ENCODE data around the gene ARAF. TPM values are rescaled to one million over a fixed set of nuclear protein-coding genes. Genes with fewer than 3 reads are reported as not detected.
"Not testable (repeated sequence)": the region's sequence is repeated elsewhere in the genome, so short reads cannot be mapped to it uniquely, and the experiment has no call there.

The ARAF gene
- total RNA-seq, 1 donor from 2014 or later: 40.2 TPM

DNA sequence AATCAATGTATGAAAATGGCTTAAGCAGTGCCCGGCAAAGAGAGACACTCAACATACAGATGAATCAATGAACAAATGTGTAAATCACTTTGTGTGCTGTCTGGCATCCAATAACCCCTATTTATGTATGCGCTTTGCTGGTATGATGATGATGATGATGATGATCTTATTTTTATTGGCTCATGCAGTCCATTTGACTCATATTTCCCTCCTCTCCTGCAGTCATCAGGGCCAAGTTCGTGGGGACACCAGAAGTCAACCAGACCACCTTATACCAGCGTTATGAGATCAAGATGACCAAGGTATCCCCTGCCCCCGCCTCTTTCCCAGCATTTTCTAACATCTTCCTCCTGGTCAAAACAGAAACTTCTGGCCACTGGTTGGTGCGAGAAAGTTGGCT, 23.7 kb downstream of the ARAF start:
- no peak for DNase-seq (ENCODE audit: low read depth)

DNA sequence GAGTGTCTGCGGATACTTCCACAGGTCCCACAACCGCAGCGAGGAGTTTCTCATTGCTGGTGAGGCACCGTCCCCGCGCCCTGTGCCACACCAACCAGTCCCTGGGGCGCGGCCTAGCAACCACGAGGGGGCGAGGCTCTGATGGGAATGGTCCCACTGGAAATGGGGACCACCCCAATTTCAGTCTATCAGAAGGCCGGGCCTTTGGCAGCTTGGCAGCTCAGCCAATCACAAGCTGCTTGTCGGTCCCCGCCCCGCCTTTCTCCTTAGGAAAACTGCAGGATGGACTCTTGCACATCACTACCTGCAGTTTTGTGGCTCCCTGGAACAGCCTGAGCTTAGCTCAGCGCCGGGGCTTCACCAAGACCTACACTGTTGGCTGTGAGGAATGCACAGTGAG, 24.3 kb downstream of the ARAF start:
- no peak for DNase-seq (ENCODE audit: low read depth)

DNA sequence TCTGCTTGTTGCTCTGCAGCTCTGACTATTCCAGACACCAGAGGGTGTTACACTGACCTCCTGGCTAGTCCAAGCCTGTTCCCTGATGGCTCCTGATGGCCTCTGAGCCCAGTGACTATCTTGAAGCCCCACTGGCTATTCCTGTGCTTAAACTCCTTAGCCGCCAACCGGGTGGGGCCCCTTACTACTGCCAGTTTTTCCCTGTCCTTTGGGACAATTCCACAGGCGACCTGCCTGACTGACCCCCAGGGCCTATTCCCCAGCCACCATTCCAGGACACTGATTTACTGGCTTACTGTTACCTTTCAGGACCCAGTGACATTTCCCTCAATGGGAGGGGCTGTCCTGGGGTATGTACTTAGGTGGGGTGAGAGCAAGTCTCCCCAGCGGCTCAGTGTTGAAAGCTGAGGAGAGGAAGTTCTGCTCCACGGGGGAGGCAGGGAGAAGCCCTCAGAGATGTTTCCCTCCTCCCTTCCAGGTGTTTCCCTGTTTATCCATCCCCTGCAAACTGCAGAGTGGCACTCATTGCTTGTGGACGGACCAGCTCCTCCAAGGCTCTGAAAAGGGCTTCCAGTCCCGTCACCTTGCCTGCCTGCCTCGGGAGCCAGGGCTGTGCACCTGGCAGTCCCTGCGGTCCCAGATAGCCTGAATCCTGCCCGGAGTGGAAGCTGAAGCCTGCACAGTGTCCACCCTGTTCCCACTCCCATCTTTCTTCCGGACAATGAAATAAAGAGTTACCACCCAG, 25.2 kb downstream of the ARAF start:
- DNase-seq (ENCODE audit: low read depth): no peak

DNA sequence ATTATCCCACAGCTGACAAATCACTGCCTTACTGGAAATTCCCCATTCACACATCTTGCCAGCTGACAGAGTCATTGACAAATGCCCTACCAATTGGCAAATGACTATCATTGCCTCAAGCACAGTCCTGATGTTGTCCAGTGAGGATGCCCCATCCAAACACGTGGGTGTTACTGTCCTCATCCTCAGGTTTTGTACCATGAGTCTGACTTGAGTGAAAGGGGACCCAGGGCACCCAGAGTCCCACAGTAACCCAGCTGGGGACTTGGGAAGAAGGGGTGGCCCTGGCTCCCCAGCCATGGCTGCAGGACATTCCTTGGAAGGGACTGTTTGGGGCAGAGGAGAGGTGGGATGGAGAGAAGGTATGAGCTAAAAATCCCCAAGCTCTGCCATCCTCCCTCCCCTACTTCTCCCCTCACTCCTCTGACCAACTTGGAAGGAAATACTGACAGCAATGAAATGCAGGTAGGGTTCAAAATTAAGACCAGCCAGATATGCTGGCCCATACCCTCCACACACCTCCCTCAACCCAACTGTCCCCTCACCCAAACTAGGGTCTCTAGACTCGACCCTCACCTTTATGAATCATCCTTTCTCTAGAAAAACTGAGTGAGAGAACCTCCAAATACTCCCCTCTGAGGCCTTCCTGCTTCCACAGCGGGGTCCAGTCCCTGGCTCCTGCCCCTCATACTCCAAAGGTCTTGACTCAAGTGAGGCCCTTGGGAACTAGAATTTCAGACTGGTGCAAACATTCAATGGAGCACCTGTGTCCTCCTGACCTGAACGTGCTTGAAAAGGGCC, 26.3 kb downstream of the ARAF start:
- no peak for DNase-seq (ENCODE audit: low read depth)

DNA sequence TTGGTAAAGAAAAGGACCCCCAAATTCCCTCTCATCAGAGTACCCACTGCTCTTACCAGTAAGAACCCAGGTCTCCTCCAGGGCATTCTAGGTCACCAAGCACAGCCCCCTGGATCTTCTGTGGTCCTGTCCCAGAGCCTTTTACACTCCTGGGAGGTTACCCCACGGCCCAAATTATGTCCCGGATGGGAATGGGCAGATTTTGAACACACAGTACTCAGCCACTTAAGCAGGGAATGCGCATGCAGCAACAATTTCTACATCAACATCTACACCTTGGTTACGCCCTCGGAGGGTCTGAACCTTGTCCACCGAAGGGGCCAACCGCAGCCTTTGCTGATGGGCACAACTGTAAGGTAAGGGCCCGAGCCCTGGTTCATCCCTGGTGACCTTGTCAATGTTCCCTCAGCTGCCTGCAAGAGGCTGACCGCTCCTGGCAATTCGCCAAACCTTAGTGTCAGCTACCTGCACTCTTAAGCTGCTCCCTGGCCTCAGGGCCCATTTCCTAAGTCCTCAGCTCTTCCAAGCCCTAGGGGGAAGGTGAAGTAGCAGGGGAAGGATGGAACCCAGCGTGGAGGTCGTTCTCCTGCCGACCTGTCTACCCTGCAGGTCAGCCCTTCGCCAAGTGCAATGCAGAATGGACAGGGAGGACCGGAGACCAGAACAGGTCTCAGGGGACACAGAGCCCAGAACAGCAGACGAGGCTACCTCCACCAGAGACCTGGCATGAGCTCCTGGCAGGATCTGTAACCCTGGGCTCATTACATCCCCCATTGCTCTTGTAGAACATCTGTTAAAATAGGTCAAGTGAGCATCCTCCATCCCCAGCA, 27.1 kb downstream of the ARAF start:
- DNase-seq (ENCODE audit: low read depth): no peak

DNA sequence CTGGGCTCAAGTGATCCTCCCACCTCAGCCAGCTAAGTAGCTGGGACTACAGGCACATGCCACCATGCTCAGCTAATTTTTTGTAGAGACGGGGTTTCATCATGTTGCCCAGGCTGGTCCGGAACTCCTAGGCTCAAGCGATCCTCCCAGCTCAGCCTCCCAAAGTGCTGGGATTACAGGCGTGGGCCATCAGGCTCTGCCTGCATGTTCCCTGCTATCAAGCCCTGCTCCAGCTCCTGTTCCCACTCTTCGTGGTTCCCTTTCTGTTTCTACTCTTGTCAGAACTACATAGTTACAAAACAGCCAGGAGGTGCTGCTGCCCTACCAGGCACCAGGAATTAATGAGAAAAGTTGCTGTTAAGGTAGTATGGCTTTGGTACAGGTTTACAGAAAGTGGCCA, 30.0 kb downstream of the ARAF start:
- no peak for DNase-seq (ENCODE audit: low read depth)

DNA sequence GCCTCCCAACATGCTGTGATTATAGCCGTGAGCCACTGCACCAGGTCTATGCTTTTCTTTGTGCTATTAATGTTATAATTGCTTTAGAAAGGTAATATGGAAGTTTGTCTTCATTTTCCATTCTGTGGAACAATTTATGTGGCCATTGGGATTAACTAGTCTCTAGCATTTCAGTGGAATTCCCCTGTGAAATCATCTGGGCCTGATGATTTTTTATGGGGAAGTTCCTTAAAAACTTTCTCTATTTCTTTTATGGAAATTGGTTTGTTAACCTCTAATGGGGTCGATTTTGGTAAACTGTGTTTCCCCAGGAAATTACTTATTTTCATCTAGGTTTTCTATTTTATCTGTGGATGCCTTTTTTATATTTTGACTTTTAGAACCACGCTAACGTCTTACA, 32.5 kb downstream of the ARAF start:
- no peak for DNase-seq (ENCODE audit: low read depth)

DNA sequence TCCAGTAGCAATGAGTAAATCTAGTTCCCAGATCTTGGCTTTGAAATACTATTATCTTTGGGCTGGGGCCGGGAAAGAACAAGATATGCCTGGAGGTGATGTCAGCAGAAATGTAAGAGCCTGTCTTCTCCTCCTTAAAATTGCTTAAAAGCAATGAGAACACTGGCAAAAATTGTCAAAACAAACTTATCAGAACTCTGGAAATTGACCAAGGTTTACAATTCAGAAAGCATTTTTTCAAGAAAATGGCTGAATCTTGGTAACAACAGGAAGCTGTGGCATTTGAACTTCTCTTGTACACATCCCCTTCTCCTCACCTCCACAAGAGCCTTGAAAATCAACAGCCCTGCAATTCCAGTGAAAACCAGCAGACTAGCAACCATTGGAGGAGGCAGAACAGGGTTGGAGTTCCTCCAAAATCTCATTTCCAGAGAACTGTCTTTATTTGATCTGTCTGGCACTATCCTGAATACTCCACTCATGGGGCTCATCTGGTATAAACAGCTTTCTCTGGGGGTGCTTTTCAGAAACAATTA, 34.8 kb downstream of the ARAF start:
- DNase-seq (ENCODE audit: low read depth): no peak

DNA sequence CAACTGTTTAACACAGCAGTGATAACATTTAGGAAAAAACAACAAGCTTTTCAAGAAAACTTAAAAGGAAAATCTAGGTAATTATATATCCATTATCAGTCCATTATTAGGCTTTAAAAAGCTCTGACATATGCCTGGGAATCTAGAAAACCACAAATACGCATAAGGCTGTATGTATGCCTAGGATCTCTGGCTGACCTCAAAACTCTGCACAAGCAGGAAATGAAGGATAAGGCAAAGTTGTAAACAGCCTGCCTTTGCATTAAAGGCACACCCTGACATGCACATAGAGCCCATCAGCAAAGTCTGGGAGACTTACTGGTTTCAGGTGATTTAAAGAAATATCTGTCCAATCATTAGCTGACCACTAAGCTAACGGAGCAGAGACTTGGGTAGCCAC, 35.3 kb downstream of the ARAF start:
- no peak for DNase-seq (ENCODE audit: low read depth)

DNA sequence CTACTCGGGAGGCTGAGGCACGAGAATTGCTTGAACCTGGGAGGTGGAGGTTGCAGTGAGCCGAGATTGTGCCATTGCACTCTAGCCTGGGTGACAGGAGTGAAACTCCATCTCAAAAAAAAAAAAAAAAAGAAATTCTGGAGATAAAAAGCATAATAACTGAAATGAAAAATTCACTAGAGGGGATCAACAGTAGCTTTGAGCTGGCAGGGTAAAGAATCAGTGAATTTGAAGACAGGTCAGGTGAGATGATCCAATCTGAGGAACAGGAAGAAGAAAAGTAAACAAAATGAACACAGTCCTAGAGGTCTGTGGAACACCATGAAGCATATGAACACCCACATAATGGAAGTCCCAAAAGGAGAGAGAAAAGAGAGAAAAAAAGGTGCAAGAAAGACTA, 36.2 kb downstream of the ARAF start:
- no peak for DNase-seq (ENCODE audit: low read depth)

DNA sequence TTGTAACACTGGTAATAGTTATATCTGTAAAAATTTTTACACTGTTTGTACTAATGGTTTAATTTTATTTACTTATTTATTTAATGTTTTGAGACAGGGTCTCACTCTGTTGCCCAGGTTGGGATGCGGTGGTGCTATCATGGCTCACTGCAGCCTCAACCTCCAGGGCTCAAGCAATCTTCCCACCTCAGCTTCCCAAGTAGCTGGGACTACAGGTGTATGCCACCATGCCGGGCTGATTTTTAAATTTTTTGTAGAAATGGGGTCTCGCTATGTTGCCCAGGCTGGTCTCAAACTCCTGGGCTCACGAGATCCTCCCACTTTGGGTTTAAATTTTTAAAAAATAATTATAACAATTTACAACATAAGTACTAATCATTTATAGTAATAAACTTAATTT, 42.1 kb downstream of the ARAF start:
- DNase-seq (ENCODE audit: low read depth): not testable (repeated sequence)

DNA sequence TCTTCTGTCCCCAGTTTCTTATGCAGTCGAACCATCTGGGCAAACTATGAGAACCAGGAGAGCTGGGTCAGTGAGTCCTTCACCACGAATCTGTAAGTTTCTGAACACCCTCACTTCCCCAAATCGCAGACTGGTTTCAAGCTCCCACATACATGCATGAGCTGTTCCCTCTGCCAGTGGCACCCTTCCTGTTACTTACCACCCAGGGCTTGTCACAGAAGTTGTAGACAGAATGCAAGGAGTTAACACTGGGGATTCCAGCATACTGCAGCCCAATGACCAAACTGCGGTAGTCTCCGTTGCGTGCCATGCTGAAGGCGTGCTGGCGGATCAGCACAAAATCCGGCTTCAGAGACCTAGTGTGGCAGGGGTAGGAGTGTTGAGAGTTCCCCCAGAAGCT, 44.0 kb downstream of the ARAF start:
- no peak for DNase-seq (ENCODE audit: low read depth)

DNA sequence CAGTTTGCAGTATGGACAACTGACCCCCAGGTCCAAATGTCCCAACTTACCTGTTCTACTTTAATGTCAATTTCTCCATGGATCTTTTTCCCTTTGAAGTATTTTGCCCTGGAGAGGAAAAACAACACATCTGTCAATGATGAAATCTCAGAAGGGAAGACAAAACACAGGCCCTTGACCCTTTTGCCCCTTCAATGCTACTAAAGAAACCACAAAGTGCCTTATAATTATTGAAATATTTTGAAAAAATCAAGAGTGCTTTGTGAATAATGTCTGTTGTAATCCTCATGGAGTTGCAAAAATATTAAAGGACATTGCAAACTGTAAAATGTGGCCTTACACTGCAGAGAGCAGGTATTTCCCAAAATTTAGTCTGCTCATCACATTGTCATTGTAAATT, 46.1 kb downstream of the ARAF start:
- no peak for DNase-seq (ENCODE audit: low read depth)

DNA sequence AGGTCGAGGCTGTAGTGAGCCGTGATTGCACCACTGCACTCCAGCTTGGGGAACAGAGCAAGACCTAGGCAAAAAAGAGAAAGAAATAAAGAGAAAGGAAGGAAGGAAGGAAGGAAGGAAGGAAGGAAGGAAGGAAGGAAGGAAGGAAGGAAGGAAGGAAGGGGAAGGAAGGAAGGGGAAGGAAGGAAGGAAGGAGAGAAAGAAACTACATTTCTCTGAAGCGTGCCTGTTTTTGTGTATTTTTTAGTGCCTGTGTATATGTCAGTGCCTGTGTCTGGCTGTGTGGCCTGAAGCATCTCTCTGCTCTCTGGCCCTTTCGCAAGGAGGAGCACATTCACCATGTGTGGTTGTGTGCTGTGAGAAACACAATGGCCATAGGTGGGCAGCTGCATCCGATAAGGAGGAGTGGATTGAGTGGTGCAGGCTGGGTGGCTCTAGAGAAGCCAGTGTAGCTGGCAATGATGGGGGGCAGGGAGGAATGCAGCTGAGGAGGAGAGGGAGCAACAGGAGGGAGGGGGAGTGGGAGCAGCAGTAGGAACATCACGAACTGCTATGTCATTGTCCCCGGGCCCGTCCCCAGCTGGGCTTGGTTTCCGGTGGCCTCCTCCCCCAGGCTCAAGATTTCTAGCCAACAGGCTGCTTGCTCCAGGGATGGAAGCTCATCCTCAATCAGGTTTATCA, 47.3 kb downstream of the ARAF start:
- no peak for DNase-seq (ENCODE audit: low read depth)

DNA sequence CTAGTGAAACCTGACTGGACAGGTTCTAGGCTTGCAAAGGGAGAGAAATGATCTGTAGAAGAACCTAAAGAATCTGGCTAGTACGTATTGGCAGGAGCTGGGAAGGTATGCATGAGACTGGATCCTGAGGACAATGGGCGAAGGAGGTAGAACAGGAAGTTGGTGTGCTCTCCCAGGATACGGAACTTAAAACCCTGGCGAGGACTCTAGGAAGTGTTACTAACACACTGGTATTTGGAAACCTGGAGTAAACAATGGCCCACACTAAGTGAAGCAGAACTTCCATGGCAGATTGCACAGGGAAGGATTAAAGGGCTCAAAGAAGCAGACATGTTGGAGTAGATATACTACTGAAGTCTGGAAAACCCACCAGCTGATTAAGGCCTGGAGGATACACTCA, 49.5 kb downstream of the ARAF start:
- DNase-seq (ENCODE audit: low read depth): no peak

DNA sequence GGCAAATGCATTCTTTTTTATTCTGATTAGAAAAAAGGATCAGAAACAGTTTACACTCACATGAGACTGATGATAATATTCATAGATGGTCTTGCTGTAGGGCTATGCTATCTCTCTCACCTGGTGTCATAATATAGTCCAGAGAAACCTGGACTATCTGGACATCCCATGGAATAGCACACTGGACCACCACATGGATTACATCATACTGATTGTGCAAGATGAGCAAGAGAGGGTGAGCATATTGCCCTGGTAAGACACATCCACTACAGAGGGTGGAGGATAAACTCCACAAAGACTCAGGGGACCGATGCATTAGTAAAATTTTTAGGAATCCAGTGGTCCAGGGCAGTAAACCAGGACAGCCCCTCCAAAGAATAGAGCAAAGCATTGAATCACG, 50.5 kb downstream of the ARAF start:
- no peak for DNase-seq (ENCODE audit: low read depth)

DNA sequence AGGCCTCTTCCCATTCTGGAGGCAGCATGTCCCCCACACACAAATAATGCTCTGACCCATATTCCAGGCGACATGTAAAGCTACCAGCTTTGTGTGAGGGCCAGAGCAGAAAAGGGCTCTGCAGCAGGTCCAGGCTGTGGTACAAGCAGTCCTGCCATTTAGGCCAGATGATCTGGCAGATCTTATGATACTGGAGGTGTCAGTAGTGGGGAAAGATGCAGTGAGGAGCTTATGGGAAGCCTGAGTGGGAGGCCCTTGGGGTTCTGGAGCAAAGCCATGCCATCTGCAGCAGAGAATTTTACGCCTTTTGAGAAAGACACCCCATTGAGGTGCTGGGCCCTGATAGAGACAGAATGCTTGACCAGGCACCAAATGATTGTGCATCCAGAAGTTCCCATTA, 50.9 kb downstream of the ARAF start:
- DNase-seq (ENCODE audit: low read depth): no peak

DNA sequence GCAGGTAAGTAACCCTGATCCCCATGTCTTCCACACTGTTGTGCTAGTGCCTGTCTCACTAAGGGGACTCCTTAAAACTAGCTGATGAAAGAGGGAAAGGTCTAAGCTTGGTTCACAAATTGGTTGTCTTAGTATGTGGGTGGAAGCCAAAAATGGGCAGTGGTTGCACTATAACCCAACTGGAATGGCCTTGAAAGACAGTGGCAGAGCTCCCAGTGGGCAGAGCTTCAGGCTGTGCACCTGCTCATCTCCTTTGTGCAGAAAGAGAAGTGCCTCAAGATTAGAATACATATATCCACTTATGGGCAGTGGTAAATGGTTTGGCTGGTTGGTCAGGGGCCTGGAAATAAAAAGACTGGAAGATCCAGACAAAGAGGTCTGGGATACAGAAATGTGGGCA, 51.4 kb downstream of the ARAF start:
- DNase-seq (ENCODE audit: low read depth): no peak

DNA sequence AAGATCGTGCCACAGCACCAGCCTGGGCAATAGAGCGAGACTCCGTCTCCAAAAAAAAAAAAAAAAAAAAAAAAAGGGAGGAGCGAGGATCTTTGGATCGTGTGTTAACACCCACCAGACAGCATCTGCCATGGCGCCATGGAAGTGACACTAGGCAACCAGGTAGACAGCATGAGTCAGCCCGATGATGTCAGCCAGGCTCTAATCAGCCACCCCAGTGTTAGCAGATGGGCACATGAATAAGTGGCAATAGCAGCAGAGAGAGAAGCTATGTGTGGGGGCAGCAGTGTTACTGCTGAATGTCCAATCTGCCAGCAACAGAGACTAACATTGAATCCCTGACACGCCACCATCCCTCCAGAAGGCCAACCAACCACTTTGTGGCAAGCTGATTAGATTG, 52.1 kb downstream of the ARAF start:
- DNase-seq (ENCODE audit: low read depth): no peak

DNA sequence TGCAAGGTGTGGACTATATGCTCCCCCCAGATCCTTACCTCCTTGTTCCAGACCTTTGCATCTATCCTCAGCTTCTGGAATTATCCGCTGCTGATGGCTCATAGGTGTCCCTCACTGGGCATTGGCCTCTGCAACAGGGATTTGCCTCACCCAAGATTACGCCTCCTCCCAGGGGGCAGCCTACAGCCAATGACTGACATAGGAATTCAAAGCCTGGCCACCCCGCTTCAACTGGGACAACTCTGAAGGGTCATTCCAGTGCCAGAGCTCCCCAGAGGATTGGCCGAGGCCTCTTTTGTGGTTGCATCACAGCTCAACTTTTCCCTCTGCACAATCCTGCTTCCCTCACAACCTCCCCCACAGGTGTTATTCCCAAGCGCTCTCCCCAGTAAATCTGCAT, 53.6 kb downstream of the ARAF start:
- DNase-seq (ENCODE audit: low read depth): no peak

DNA sequence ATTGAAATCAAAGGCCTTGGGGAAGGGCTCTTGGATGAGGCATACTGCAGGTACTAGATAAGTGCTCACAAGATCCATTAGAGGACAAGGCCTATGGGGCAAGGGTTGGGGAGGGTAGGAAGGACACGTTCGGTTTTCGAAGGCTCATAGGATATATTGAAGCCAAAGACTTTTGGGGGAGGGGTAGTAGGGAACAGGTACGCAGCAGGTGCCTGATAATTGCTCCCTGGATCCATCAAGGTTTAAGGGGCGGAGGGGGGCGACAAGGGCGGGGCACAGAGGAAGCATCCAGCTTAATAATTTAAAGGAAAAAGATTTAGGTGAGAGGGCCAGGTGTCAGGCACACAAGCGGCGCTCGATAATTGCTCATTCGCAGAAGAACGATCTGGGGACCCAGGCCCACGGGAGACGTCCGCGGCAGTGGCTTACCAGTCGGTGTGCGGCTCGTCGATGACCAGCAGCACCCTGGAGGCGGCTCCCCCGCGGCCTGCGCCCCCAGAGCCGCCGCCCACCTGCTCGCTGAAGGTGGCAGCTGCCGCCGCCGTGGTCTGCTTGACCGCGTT, 58.0 kb downstream of the ARAF start:
- DNase-seq (ENCODE audit: low read depth): no peak

Data from myocyte (in vitro differentiated cells).